Occipital lobe (tissue), 2 donors: ENCODE results near the gene TBL1X. TPM values are rescaled to one million over a fixed set of nuclear protein-coding genes. Genes with fewer than 3 reads are reported as not detected.
A peak's percentile ranks its signal among the peaks of the same experiment; 100 is the strongest.

Source experiments
- DNase-seq: peaks from one replicate; lab custom pipeline; 2025; lab: John Stamatoyannopoulos, UW
- total RNA-seq: library from RNA; depleted of rRNA; stranded (reverse); fragments of >200 nt; gene quantifications from one replicate; pipeline ENCODE4 v1.2.3, GENCODE V29; 2014

Gene TBL1X
- total RNA-seq, 1 donor from 2014 or later = 2.8 TPM

DNA sequence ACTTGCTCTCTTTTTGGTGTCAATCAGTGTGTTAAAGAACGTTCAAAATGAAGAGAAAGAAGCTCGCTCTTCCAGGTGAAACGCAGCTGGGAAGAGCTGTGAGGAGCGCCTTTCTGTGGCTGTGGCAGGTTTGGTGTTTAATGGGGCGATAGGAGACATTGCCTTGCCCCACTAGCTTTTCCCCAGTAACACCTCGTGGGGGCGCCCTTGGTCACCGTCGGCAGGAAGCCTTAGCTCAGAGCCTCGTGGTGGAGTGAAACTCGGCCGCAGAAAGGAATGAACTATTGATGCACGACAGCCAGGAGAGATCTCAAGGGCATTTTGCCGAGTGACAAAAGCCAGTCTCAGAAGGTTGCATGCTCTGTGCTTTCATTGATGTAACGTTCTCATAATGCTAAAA lies 235.7 kb downstream of the TBL1X start:
- DNase-seq = no peak

DNA sequence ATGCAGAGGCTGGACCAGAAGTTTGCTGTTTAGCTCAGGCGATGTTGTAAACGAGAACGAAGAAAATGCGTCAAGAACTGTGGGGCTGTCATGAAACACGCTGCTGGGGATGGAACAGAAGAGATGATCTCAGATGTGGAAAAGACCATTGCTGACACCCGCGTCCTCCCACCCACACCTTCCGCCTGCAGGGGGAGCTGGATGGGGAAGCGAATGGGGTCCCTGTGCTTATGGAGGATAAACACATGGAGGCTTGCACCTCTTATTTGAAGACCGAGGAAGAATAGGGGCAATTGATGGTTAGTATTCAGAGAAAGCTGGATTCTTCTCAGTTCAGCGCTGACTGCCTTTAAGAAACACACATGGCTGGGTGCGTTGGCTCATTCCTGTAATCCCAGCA lies 236.9 kb downstream of the TBL1X start:
- no peak for DNase-seq

DNA sequence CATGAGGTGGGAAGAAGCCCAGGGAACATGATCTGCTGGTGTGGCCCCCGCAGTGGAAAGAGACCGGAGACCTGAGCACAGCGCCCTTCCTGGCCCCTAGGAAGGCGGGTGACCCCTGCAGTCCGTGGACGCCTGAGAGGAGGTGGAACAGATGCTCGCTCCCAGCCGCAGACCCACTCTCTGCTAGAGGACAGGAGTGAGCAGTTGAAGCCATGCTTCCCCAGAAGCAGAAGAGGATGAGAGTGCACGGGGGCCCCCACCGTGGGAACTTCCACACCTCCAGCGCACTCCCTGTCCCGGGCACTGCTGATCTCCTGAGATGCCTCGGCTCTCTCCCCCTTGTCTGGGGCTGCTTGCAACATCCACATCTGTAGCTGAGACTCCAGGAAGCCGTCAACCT lies 238.5 kb downstream of the TBL1X start:
- no peak for DNase-seq

DNA sequence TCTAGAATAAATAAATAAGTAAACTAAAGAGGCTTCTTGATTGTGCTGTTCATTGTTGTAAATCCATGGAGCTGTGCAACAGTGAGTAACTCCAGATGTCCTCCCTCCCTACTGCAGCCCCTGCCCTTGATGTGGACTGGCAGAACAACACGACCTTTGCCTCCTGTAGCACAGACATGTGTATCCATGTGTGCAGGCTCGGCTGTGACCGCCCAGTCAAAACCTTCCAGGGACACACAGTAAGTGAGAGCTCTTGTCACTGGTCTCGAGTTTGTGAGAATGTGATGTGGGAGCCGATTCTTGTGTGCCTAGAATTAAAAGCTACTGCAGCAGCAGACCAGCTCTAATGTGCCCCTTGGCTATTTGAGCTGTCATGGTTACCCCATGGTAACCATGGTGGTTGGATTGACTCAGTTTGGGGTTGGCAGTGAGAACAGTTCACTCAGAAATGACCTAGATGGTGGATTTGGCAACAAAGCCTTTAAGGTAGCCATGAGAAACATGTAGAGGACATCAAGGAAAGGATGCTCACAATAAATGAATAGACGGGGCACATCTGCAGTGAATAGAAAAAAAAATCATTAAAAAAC lies 240.1 kb downstream of the TBL1X start:
- DNase-seq = no peak

DNA sequence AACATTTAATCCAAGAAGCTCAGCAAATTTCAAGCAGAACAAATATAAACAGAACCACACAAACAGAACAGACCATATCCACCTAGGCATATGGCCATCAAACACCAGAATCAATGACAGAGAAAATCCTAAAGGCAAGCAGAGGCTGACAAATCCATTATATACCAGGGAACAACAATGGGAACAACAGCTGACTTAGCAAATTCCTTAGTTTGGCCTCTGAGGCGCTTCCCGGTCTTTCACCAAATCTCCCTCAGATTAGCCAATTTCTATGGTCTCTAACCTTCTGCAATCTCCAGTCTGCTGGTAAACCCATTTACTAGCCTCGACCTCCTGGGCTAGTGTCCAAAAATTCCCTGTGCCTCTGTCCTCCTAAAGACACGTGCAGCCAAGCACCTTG lies 241.6 kb downstream of the TBL1X start:
- DNase-seq = no peak

DNA sequence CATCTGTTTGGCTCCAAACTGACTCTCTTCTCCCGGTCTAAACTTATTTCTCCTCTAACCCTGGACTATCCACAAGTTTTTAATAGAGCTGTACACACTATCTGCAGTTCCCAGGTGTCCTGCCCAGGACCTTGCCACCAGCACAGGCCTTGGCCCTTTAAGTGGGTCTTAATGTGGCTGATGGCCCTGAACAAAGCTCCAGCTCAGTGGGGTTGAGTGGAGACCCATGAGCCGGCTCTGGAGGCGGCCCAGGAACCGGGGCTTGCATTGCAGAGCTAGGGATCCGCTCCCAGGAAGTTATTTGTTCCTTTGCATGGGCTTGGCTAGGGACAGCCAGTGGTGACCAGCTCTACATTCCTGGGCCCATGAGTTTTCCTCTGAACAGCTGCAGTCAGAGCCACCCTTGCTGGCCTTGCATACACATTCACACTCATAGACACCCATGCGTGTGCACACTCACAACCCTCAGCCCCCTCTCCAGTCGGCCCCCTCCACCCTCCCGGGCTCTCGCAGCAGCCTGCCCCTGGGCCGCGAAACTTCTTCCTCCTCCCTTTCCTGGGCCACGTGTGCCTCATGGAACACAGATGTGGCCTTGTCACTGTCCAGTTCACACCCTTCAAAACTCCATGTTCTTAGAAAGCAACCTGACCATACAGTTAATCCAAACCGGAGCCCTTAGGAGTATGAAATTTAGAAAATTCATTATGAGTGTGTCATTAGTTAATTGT lies 242.6 kb downstream of the TBL1X start:
- no peak for DNase-seq

DNA sequence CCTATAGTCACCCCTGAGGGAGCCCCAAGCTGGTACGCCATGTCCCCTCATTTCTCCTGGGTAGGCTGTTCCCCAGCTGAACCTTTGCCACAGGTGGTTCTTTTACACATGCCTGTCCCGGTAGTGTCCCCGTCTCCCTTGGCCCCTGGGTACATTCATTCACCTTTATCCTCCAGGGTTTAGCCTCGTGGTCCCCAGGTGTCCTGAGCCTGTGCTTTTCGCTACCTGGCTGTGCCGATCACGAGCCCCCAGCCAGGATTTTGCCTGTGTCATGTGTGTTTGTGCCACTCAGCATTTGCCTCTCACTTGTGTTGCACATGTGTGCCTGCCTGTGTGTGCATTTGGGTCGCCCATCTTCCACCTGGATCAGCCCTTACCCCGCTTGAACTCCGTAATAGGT lies 243.2 kb downstream of the TBL1X start:
- no peak for DNase-seq

DNA sequence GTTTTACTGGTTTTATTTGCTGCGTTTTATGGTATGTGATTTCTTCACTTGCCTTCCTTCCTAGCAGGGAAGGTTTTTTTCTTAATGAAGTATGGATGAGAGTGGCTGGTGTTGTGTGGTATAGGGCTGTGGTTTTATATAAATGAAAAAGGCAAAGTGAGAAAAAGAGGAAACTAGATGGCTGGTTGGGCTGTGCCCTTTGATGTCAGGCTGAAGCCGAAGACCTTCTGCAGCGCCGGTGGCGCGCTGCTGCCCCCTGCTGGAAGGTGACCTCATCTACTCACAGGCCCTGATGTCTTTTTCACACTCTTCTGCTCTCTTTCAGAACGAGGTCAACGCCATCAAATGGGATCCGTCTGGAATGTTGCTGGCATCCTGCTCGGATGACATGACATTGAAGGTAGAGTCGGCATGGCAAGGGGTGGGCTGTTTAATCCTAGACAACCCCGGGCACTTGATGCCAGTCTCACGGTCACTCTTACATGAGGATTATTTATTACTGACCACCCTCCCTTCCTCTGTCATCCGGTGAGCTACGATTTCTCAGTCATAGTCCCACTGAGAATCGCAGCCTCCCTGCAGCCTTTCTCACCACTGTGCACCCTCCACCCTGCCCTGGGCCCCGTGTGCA lies 244.2 kb downstream of the TBL1X start:
- peak; percentile 15 for DNase-seq

DNA sequence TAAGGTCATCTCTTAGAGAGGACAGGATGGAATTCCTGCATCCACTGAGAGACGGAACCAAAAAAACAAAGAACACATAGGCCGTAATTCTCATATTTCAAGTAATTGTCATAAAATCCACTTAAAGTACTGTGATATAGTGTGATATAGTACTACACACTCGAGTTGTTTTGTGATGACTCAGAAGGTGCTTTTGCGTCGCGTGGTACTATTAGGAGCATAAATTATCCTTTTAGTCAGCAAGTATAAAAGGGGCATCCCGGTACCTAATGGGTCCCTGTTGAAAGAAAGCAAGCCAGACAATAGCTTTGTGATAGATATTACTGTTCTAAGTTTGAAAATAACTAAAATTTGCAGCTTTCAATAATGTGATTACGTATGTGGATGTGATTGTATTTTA lies 245.5 kb downstream of the TBL1X start:
- DNase-seq = no peak

DNA sequence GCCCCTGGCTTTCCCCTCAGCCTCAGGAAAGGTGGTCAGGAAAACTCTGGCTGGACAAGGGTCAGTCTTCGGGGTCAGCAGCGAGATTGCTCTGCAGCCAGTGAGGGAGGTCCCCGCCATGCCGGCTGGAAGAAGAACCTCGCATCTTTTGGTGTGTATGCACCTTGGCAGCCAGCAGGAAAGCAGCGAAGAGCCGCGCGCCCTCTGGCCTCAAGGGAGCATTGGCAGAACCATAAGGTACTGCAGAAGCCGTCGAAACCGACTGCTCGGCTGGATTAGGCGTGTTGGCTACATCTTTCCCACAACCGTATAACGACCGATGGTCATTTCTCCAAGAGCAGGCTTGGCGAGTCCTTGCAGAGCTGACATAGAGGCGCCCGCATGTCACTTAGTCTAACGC lies 252.5 kb downstream of the TBL1X start:
- no peak for DNase-seq

DNA sequence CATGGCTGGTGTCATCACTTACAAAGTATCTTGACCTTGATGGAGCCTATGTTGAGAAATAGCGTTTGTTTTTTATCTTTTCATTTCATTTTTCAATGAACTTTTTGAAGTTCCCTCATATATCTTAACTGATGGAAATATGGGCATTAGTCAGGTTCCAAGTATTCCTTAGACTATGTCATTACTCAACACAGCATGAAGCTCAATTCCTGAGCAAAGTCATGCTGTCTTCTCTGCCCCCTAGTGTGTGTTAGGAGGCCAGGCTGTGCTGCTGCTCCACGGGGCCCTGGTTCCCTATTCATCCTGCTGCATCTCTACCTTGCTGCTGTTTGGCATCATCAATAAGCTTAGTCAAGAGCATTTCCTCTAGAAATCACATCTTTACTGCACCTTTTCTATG lies 259.9 kb downstream of the TBL1X start:
- no peak for DNase-seq

DNA sequence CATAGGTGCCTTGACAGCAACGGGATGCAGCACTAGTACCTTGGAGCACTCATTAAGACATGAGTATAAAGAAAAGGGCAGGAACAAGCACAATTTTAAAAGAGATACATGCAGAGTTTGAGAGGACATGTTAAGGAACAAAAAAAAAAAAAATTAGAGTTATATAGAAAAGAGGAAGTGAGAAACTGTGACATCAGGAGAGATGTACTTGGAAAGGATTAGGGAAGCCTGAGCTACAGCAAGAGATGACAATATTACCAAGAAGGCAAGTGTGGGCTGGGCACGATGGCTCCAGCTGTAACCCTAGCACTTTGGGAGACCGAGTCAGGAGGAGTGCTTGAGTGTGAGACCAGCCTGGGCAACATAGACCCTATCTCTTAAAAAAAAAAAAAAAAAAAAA lies 263.4 kb downstream of the TBL1X start:
- DNase-seq = no peak

DNA sequence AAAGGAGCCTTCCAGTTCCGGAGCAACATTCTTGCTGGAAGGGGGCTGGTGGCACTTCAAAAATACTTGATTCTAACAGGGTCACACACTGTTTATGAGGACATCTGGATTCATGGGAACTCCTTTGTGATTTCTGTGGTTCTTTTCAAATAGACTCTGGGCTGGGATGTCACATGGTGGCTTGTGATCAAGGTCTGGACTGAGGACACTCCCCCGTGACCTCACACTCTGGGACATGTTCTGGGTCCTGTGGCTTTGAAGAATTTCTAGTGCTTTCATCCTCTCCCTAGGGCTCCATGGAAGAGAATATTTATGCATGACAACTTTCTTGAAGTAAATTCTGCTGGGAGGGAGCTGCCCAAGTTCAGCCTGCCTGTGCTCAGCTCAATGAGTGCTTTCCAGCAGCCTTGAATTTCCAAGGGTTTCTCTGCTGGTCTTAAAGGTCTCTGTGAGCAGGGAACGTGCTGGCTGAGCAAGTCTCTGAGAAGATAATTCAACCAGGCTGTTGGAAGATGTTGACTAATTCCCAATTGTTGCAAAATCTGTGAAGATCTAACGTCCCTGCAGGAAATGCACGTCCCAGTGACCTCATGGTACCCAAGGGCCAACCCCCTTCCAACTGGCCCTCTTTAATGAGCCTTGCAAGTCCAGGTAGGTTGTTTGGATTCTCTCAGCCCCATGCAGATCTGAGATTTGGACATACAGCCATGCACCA lies 264.5 kb downstream of the TBL1X start:
- no peak for DNase-seq

DNA sequence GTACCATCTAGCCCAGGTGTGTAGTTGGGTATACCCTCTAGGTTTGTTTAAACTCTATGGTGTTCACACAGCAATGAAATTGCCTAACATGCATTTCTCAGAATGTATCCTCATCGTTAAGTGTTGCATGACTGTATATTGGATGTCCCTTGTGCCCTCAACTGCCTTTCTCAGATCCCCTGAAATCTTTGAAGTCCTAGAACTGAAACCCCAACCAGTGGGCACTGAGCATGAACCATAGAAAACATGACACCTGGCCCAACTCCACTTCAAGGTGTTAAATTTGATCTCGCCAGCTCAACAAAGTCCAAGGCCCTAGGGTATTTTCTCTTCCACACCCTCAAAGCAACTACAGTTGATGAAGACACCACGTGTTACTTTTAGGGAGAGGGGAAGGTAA lies 265.2 kb downstream of the TBL1X start:
- DNase-seq = no peak

DNA sequence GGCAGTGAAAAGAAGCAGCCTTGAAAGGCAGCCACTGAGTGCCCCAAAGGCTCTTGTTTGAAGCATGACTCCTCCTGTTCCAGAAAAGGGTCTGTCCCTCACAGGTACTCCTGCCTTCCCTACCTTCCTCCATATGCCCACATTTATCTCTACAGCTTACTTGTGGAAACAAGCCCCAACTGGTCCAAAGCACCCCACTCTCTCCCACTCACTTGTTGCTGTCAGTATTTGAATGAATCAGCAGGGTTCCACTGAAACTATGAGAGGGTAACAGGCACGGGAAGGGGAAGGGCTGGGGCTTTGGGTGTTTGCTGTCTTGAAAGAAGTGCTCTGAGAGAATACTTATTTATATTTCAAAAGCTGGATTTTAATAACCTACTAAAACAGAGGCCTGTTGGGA lies 265.9 kb downstream of the TBL1X start:
- no peak for DNase-seq

DNA sequence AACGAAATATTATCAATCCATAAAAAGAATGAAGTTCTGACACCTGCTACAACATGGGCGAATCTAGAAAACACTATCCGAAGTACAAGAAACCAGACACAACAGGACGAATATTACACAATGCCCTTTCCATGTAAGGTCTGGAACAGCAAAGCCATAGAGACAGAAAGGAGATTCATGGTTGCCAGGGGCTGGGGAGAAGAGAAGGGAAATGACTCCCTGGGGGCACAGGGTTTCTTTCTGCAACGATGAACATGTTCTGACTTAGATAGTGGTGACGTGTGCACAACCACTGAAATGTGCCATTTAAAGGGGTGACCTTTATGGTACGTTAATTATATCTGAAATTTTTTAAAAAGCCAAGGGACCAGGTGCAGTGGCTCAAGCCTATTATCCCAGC lies 272.5 kb downstream of the TBL1X start:
- DNase-seq = no peak

DNA sequence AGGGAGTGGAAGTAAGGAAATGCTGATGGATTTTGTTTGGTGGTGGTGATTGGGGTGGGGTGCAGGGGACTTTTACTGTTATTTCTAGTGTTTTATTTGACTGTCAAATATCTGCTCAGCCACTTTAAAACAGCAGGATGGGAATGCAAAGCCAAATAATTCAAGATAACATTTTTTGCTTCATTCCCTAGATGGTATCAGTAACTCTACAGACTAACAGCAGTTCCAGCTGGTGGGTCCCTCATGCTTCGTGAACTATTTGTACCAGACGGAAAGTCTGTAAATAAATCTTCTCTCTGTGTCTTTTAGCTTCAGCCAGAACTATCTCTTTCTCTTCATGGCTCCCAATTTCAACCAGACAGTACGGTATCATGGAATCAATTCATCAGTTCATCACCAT lies 273.3 kb downstream of the TBL1X start:
- DNase-seq = no peak

DNA sequence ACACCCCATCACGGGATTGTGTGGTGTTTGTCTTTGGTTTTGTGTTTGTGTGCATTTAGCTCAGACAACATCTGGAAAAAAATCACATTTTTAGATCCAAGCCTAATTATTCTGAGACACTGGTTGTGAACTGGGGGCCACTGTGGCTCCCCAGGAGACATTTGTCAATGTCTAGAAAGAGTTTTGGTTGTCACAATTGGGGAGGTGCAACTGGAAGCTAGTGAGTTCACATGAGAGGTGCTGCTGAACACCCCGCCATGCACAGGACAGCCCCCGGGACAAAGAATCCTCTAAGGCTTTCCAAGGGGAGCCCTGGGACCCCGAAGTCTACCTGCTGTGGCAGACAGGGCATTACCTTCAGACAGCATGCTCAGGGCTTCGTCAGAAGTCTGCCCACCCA lies 274.3 kb downstream of the TBL1X start:
- DNase-seq = no peak

DNA sequence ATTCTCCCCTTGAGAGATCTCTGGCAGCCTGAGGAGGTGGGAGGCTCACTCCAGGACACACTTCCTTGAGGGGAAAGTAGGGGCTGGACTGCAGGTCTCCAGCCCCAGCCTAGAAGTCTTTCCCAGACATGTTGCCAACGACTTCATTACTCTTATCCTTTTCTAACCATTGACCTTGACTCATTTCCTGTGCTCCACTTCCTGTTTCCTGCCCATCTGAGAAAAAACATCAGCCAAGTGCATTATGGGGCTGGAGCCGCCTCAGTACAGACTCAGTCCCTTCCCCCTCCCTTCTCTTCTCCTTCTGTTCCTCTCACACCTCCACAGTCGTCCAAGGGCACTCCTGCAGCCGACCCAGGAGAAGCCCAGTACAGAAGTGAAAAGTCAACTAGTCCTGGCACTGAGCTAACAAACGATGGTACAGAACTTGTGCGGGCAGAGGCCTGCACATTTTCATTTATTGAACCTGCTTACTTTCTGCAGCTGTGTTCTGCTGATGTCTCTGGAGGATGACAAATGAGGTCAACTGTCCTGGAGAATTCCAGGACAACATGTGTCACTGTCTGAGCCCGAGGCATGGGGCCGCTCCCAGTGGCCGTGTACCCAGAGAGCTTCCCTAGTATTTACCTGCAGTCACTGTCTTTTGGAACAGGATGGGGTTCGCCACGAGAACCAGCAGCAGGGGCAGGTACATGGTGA lies 280.7 kb downstream of the TBL1X start:
- no peak for DNase-seq

DNA sequence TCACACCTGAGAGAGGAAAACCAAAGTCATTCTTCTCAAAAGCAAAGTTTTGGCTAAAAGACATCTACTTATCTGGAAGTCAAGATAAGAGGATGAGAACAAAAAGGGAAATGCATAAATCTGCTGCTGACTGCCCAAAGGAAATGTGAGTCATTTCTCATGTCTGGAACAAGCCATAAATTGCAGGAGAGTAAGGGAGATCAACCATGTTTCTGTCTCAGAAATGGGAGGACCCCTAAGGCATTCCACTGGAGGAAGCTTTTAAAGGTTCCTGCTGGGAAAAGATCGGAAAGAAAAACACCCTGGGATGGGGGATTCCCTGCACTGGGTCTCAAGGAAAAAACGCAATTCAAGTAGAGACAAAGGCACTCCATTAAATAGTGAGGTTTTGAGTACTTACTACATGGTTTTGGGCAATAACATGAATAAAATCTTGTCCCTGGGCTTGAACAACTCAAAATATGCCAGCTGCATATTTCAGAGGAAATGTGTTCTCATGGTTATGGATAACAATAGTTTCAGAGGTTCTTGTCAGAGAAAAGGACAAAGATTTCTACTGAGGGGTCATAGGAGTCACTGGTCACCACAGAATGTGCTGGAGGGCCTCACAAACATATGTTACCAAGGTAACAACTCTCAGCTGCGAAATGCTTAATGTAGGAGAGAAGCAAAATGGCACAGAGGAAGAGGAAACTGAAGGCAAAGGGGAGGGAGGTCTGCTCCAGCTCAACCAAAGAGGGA lies 281.5 kb downstream of the TBL1X start:
- no peak for DNase-seq

DNA sequence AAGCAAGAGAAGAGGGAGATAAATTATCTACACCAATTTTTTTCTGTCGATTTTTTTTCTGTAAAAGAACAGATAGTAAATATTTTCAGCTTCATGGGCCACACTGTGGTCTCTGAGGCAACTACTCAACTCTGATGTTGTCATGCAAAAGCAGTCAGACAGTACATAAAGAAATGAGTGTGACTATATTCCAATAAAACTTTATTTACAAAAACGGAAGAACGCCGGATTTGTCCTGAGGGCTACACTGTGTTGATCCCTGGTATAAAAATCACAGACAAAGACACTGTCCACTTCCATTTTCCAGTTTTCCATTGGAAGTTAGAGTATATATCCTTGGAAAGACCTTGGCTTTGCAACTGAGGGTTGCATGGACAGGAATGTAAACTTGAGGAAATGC lies 282.8 kb downstream of the TBL1X start:
- DNase-seq = no peak
